Liver (tissue), 9 donors: ENCODE results near the gene SCPEP1. TPM values are rescaled to one million over a fixed set of nuclear protein-coding genes. Genes with fewer than 3 reads are reported as not detected.
A peak's percentile ranks its signal among the peaks of the same experiment; 100 is the strongest.

ENCODE experiments used
- DNase-seq: peaks from one replicate; pipeline ENCODE4 v3.0.0-alpha.2; 2017; ENCODE audit warnings: low spot score
- H3K27ac ChIP-seq, 2 donors: one replicate each; pipeline ENCODE4 v1.7.0; 2013; ENCODE audit warnings: inconsistent platforms in 2 of 2, low read length in 2 of 2, control low read depth in 1 of 2, low read depth in 1 of 2, mild to moderate bottlenecking in 1 of 2
- H3K27me3 ChIP-seq, 4 donors: one replicate each; pipeline versions ENCODE4 v1.6.1 to v1.7.0; 2013; ENCODE audit warnings: low read length in 3 of 4, inconsistent platforms in 1 of 4, mild to moderate bottlenecking in 1 of 4, moderate library complexity in 1 of 4; ENCODE audit not compliant: control insufficient read depth in 4 of 4, insufficient read depth in 4 of 4
- H3K36me3 ChIP-seq, 4 donors: one replicate each; pipeline versions ENCODE4 v1.6.1 to v1.7.0; 2013; ENCODE audit warnings: low read length in 3 of 4, mild to moderate bottlenecking in 3 of 4, low read depth in 1 of 4, moderate library complexity in 1 of 4; ENCODE audit not compliant: control insufficient read depth in 4 of 4, insufficient read depth in 3 of 4
- H3K4me1 ChIP-seq, 4 donors: one replicate each; pipeline versions ENCODE4 v1.6.1 to v1.7.0; 2013; ENCODE audit warnings: low read length in 3 of 4, mild to moderate bottlenecking in 3 of 4, moderate library complexity in 1 of 4; ENCODE audit not compliant: control insufficient read depth in 4 of 4, insufficient read depth in 4 of 4
- H3K4me3 ChIP-seq, 3 donors: one replicate each; pipeline versions ENCODE4 v1.6.1 to v1.7.0; 2013; ENCODE audit warnings: low read length in 3 of 3, control low read depth in 1 of 3, low read depth in 1 of 3, mild to moderate bottlenecking in 1 of 3
- H3K9ac ChIP-seq, 2 donors: one replicate each; pipeline ENCODE4 v1.7.0; 2013; ENCODE audit warnings: low read length in 2 of 2, mild to moderate bottlenecking in 2 of 2, moderate library complexity in 2 of 2, control low read depth in 1 of 2, low read depth in 1 of 2
- H3K9me3 ChIP-seq, 4 donors: one replicate each; pipeline versions ENCODE4 v1.6.1 to v1.7.0; 2013; ENCODE audit warnings: low read length in 3 of 4; ENCODE audit not compliant: control insufficient read depth in 4 of 4
- CTCF ChIP-seq: fragments of 150-350 bp; IDR thresholded peaks from 2 replicates; pipeline ENCODE4 v1.5.1; 2017; ENCODE audit warnings: improper control_type of control experiment, low read depth, low read length; ENCODE audit not compliant: missing input control
- EGR1 ChIP-seq, 2 donors: IDR thresholded peaks; 2 replicates each; pipeline ENCODE4 v1.6.1; 2016 to 2018; ENCODE audit warnings: antibody characterized with exemption in 2 of 2, low read depth in 2 of 2
- FOXA2 ChIP-seq: IDR thresholded peaks from 2 replicates; pipeline ENCODE4 v1.6.1; 2016; ENCODE audit warnings: antibody characterized with exemption
- GABPA ChIP-seq, 2 donors: IDR thresholded peaks in 1 of 2; conservative IDR thresholded peaks in 1 of 2; 2 replicates each; pipeline ENCODE4 v1.6.1; 2016; ENCODE audit warnings: antibody characterized with exemption in 2 of 2, mild to moderate bottlenecking in 1 of 2, moderate library complexity in 1 of 2
- HNF4A ChIP-seq, 2 donors: conservative IDR thresholded peaks; 2 replicates each; pipeline ENCODE4 v1.6.1; 2016; ENCODE audit warnings: antibody characterized with exemption in 2 of 2, mild to moderate bottlenecking in 2 of 2
- JUND ChIP-seq, 2 donors: IDR thresholded peaks; 2 replicates each; pipeline ENCODE4 v1.6.1; 2016; ENCODE audit warnings: antibody characterized with exemption in 2 of 2
- MAX ChIP-seq: IDR thresholded peaks from 2 replicates; pipeline ENCODE4 v1.6.1; 2016; ENCODE audit warnings: antibody characterized with exemption
- NR2F2 ChIP-seq: IDR thresholded peaks from 2 replicates; pipeline ENCODE4 v1.6.1; 2016; ENCODE audit warnings: antibody characterized with exemption
- RAD21 ChIP-seq, 2 donors: IDR thresholded peaks; 2 replicates each; pipeline ENCODE4 v1.6.1; 2016; ENCODE audit warnings: antibody characterized with exemption in 2 of 2, mild to moderate bottlenecking in 2 of 2
- REST ChIP-seq: IDR thresholded peaks from 2 replicates; pipeline ENCODE4 v1.6.1; 2016; ENCODE audit warnings: antibody characterized with exemption, mild to moderate bottlenecking
- RXRA ChIP-seq, 2 donors: IDR thresholded peaks; 2 replicates each; pipeline ENCODE4 v1.6.1; 2017 to 2018; ENCODE audit warnings: antibody characterized with exemption in 2 of 2, mild to moderate bottlenecking in 1 of 2
- SP1 ChIP-seq: IDR thresholded peaks from 2 replicates; pipeline ENCODE4 v1.6.1; 2018; ENCODE audit warnings: antibody characterized with exemption, mild to moderate bottlenecking
- TAF1 ChIP-seq: conservative IDR thresholded peaks from 2 replicates; pipeline ENCODE4 v1.6.1; 2016; ENCODE audit warnings: antibody characterized with exemption, mild to moderate bottlenecking
- YY1 ChIP-seq: IDR thresholded peaks from 2 replicates; pipeline ENCODE4 v1.6.1; 2016; ENCODE audit warnings: antibody characterized with exemption, mild to moderate bottlenecking
- WGBS: extraction: QIAGEN DNeasy Blood & Tissue Kit; methylation state at CpG from one replicate; pipeline ENCODE4 v1.1.7; 2013; 5-methylcytosine and 5-hydroxymethylcytosine counted together
- polyA plus RNA-seq, 2 donors: library from polyadenylated mRNA; stranded (reverse) in 1 of 2; unstranded in 1 of 2; fragments of 200-250 nt in 1 of 2; fragments of >200 nt in 1 of 2; fragmentation: Nextera tagmentation in 1 of 2; extraction: Ambion mirVana in 1 of 2; gene quantifications; one replicate each; pipeline versions ENCODE4 v1.2.1 to v1.2.3, GENCODE V29; 2013 to 2015
- total RNA-seq, 2 donors: library from RNA; depleted of rRNA; stranded (reverse); fragments of >200 nt; gene quantifications; one replicate each; pipeline ENCODE4 v1.2.3, GENCODE V29; 2014
- donor health status: healthy.
- donor health status: healthy.
- donor health status: healthy.
- donor health status: healthy.
- donor health status: healthy.

The SCPEP1 gene
- total and polyA plus RNA-seq, 4 donors = 15.7 to 29.3 (median 28.2) TPM

GRCh38 chr17:57044976-57045867, 67.3 kb downstream of the SCPEP1 start:
- Histone ChIP-seq H3K9me3 (no peaks in the 10 kb centered on the region), H3K27me3 (peaks cover 0 to 2% (median 1%) of the 10 kb centered on the region in 4 donors), H3K27ac (no peak overlapping the region), H3K36me3 (no peaks in the 10 kb centered on the region), H3K9ac (no peak overlapping the region), H3K4me3 (peak overlapping the region in 2 of 3 donors; percentile 40 to 58), H3K4me1 (peaks cover 0 to 14% (median 9%) of the 10 kb centered on the region in 4 donors)
- 30% methylated on average over 49 of the region's 49 CpGs for whole genome bisulfite sequencing
- TF ChIP-seq FOXA2 (no peak), JUND (IDR thresholded peaks at IDR 0.05) (no peak), YY1 (no peak), RXRA (IDR thresholded peaks at IDR 0.05) (no peak), HNF4A (conservative IDR thresholded peaks at IDR 0.05) (no peak), NR2F2 (no peak), CTCF (no peak), EGR1 (IDR thresholded peaks at IDR 0.05; ENCODE audit: low read depth in 2 of 2) (no peak)
- no peak for DNase-seq

- 18% methylated on average over 69 of the region's 69 CpGs for WGBS
- TF ChIP-seq GABPA (IDR thresholded peaks at IDR 0.05 in 1 of 2, conservative IDR thresholded peaks at IDR 0.05 in 1 of 2) (no peak), REST (no peak), SP1 (no peak), MAX (no peak), NR2F2 (no peak), TAF1 (no peak), RAD21 (IDR thresholded peaks at IDR 0.05) (no peak)
- no peak for DNase-seq
- Histone ChIP-seq H3K9ac (no peak overlapping the region), H3K9me3 (no peaks in the 10 kb centered on the region), H3K27me3 (peaks cover 0 to 2% (median 1%) of the 10 kb centered on the region in 4 donors), H3K27ac (no peak overlapping the region), H3K4me3 (peak overlapping the region in 2 of 3 donors; percentile 40 to 58), H3K36me3 (no peaks in the 10 kb centered on the region), H3K4me1 (peaks cover 0 to 14% (median 9%) of the 10 kb centered on the region in 4 donors)
Observed at GRCh38 chr17:57045868-57046704, 68.2 kb downstream of the SCPEP1 start.
